Ishikawa (cell line): Measurements from ENCODE around the gene CYFIP2.

ENCODE experiments used
- CEBPB ChIP-seq: IDR thresholded peaks from 2 replicates; pipeline ENCODE4 v1.6.1; 2012
- CREB1 ChIP-seq: IDR thresholded peaks from 2 replicates; pipeline ENCODE4 v1.6.1; 2012; ENCODE audit warnings: low read depth
- EGR1 ChIP-seq: IDR thresholded peaks from 2 replicates; pipeline ENCODE4 v1.6.1; 2012
- EP300 ChIP-seq: IDR thresholded peaks from 2 replicates; pipeline ENCODE4 v1.6.1; 2012; ENCODE audit warnings: borderline replicate concordance
- FOXM1 ChIP-seq: IDR thresholded peaks from 2 replicates; pipeline ENCODE4 v1.6.1; 2012; ENCODE audit warnings: low read depth, borderline replicate concordance
- MAX ChIP-seq: IDR thresholded peaks from 2 replicates; pipeline ENCODE4 v1.6.1; 2012
- NFIC ChIP-seq: IDR thresholded peaks from 2 replicates; pipeline ENCODE4 v1.6.1; 2012
- RAD21 ChIP-seq: IDR thresholded peaks from 2 replicates; pipeline ENCODE4 v1.6.1; 2012; ENCODE audit warnings: low read depth
- TAF1 ChIP-seq: IDR thresholded peaks from 2 replicates; pipeline ENCODE4 v1.6.1; 2012; ENCODE audit warnings: low read depth, mild to moderate bottlenecking
- TCF12 ChIP-seq: IDR thresholded peaks from 2 replicates; pipeline ENCODE4 v1.6.1; 2012; ENCODE audit warnings: low read depth
- TEAD4 ChIP-seq: IDR thresholded peaks from 2 replicates; pipeline ENCODE4 v1.6.1; 2012
- YY1 ChIP-seq: IDR thresholded peaks from 2 replicates; pipeline ENCODE4 v1.6.1; 2012; ENCODE audit warnings: low read depth
- ZBTB7A ChIP-seq: IDR thresholded peaks from 2 replicates; pipeline ENCODE4 v1.6.1; 2012; ENCODE audit warnings: low read depth
- TF ChIP-seq, protein P1 (sequence below): IDR thresholded peaks from 2 replicates; pipeline ENCODE4 v1.6.1; 2012
- TF ChIP-seq, protein P2 (sequence below): IDR thresholded peaks from 2 replicates; pipeline ENCODE4 v1.6.1; 2012; ENCODE audit warnings: low read depth, mild to moderate bottlenecking

CYFIP2 gene

GRCh38 chr5:157371655-157372471, 105.9 kb downstream of the CYFIP2 start:
- TF ChIP-seq FOXM1 (no peak), CEBPB (no peak), YY1 (no peak)

DNA sequence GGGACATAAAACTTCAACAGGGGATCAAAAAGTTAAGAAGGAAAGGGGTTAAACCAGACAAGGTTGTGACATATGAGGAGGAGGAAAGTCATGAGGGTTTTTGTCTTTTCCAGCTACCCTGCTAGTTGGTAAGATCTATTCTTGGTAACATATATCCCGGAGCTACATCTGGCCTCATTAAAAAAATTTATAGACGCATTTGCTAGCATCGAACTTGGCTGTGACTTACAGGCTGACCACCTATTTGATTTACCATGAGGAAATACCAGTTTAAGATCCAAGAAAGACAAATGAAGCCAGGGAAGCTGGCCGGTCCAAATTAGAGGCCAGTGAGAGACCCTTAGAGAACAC, 106.5 kb downstream of the CYFIP2 start:
- TF ChIP-seq FOXM1 (no peak), EP300 (no peak), YY1 (no peak), CEBPB (no peak)
- TF ChIP-seq, protein P1, sequence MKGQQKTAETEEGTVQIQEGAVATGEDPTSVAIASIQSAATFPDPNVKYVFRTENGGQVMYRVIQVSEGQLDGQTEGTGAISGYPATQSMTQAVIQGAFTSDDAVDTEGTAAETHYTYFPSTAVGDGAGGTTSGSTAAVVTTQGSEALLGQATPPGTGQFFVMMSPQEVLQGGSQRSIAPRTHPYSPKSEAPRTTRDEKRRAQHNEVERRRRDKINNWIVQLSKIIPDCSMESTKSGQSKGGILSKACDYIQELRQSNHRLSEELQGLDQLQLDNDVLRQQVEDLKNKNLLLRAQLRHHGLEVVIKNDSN = no peak

- TF ChIP-seq TAF1 (no peak), FOXM1 (no peak), RAD21 (no peak), NFIC (no peak), ZBTB7A (no peak), YY1 (no peak), TEAD4 (no peak), EP300 (no peak), CEBPB (no peak), MAX (no peak), TCF12 (no peak), CREB1 (no peak), EGR1 (no peak)
- TF ChIP-seq, protein P1 = no peak
- TF ChIP-seq, protein P2, sequence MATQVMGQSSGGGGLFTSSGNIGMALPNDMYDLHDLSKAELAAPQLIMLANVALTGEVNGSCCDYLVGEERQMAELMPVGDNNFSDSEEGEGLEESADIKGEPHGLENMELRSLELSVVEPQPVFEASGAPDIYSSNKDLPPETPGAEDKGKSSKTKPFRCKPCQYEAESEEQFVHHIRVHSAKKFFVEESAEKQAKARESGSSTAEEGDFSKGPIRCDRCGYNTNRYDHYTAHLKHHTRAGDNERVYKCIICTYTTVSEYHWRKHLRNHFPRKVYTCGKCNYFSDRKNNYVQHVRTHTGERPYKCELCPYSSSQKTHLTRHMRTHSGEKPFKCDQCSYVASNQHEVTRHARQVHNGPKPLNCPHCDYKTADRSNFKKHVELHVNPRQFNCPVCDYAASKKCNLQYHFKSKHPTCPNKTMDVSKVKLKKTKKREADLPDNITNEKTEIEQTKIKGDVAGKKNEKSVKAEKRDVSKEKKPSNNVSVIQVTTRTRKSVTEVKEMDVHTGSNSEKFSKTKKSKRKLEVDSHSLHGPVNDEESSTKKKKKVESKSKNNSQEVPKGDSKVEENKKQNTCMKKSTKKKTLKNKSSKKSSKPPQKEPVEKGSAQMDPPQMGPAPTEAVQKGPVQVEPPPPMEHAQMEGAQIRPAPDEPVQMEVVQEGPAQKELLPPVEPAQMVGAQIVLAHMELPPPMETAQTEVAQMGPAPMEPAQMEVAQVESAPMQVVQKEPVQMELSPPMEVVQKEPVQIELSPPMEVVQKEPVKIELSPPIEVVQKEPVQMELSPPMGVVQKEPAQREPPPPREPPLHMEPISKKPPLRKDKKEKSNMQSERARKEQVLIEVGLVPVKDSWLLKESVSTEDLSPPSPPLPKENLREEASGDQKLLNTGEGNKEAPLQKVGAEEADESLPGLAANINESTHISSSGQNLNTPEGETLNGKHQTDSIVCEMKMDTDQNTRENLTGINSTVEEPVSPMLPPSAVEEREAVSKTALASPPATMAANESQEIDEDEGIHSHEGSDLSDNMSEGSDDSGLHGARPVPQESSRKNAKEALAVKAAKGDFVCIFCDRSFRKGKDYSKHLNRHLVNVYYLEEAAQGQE = no peak
Observed at GRCh38 chr5:157378509-157378908, 112.6 kb downstream of the CYFIP2 start.

DNA sequence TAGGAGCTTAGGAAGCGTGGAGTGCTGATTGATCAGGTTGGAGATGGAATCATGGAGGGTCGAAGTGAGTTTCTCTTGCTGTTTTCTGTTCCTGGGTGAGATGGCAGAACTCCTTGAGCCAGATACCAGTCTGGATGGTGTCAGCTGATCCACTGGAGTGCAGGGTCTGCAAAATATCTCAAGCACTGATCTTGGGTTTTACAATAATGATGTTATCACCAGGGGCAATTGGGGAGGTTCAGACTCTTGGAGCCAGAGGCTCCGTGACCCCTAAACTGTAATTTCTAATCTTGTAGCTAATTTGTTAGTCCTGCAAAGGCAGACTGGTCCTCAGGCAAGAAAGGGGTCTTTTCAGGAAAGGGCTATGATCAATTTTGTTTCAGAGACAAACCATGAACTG, 114.1 kb downstream of the CYFIP2 start:
- TF ChIP-seq RAD21 (no peak), TEAD4 (no peak), YY1 (no peak), ZBTB7A (no peak)
- TF ChIP-seq, protein P2 = no peak

- TF ChIP-seq RAD21 (no peak), MAX (no peak), ZBTB7A (no peak), EP300 (no peak), NFIC (no peak), TAF1 (no peak), YY1 (no peak), FOXM1 (no peak), EGR1 (no peak), CREB1 (no peak), CEBPB (no peak), TCF12 (no peak), TEAD4 (no peak)
- TF ChIP-seq, protein P1 = no peak
- TF ChIP-seq, protein P2 = no peak
Observed at GRCh38 chr5:157381746-157382145, 115.8 kb downstream of the CYFIP2 start.
